IgD-negative memory B cell (primary cell): ENCODE measurements around the gene CEACAM21. TPM values are rescaled to one million over a fixed set of nuclear protein-coding genes. Genes with fewer than 3 reads are reported as not detected.

ENCODE experiments used
- H3K27ac Mint-ChIP-seq, 3 donors: one replicate each; pipeline ENCODE4 v1.8.0; 2020 to 2022; ENCODE audit warnings: mild to moderate bottlenecking in 3 of 3, mixed read lengths in 3 of 3, moderate library complexity in 1 of 3
- H3K27me3 Mint-ChIP-seq: one replicate; pipeline ENCODE4 v1.8.0; 2021; ENCODE audit warnings: mixed read lengths
- H3K36me3 Mint-ChIP-seq: one replicate; pipeline ENCODE4 v1.8.0; 2020; ENCODE audit warnings: mild to moderate bottlenecking, mixed read lengths
- H3K4me1 Mint-ChIP-seq, 3 donors: one replicate each; pipeline ENCODE4 v1.8.0; 2020 to 2022; ENCODE audit warnings: mixed read lengths in 3 of 3, mild to moderate bottlenecking in 1 of 3
- H3K4me3 Mint-ChIP-seq, 4 donors: one replicate each; pipeline ENCODE4 v1.8.0; 2020 to 2022; ENCODE audit warnings: mild to moderate bottlenecking in 4 of 4, mixed read lengths in 4 of 4, moderate library complexity in 3 of 4
- H3K9me3 Mint-ChIP-seq, 3 donors: one replicate each; pipeline ENCODE4 v1.8.0; 2020 to 2021; ENCODE audit warnings: mixed read lengths in 3 of 3, mild to moderate bottlenecking in 1 of 3
- polyA plus RNA-seq: library from polyadenylated mRNA; unstranded; fragments of 300-500 nt; fragmentation: Illumina TruSeq; gene quantifications from one replicate; pipeline ENCODE4 v1.2.3, GENCODE V29; 2021

Gene CEACAM21
- polyA plus RNA-seq, 1 donor from 2014 or later: 30.8 TPM

GRCh38 chr19:41627966-41628675 is 52.2 kb downstream of the CEACAM21 start:
- Mint-ChIP-seq H3K27ac (no peak overlapping the region), H3K27me3 (peaks cover 28% of the 10 kb centered on the region), H3K9me3 (peaks cover 5 to 18% (median 7%) of the 10 kb centered on the region in 3 donors), H3K36me3 (no peaks in the 10 kb centered on the region), H3K4me1 (no peaks in the 10 kb centered on the region), H3K4me3 (no peak overlapping the region)

Other genes starting within 250 kb of the CEACAM21 start
- 49.3 TPM for gene TGFB1, start 222.2 kb upstream of the CEACAM21 start, polyA plus RNA-seq
- 10.5 TPM for gene B9D2, start 212.0 kb upstream of the CEACAM21 start, polyA plus RNA-seq
- gene TMEM91, start 199.6 kb upstream of the CEACAM21 start, polyA plus RNA-seq: 1.8 TPM
- gene EXOSC5, start 178.8 kb upstream of the CEACAM21 start, polyA plus RNA-seq: 75.1 TPM
- gene BCKDHA, start 178.3 kb upstream of the CEACAM21 start, polyA plus RNA-seq: 63.4 TPM
- 0.59 TPM for gene B3GNT8, start 148.8 kb upstream of the CEACAM21 start, polyA plus RNA-seq
- 47.0 TPM for gene DMAC2, start 136.3 kb upstream of the CEACAM21 start, polyA plus RNA-seq
- gene ERICH4, start 133.0 kb upstream of the CEACAM21 start, polyA plus RNA-seq: not detected
- not detected for gene CEACAM4, start 50.9 kb downstream of the CEACAM21 start, polyA plus RNA-seq
- not detected for gene CEACAM7, start 112.1 kb downstream of the CEACAM21 start, polyA plus RNA-seq
- not detected for gene CEACAM5, start 132.5 kb downstream of the CEACAM21 start, polyA plus RNA-seq
- gene CEACAM6, start 179.4 kb downstream of the CEACAM21 start, polyA plus RNA-seq: not detected
- not detected for gene CEACAM3, start 220.4 kb downstream of the CEACAM21 start, polyA plus RNA-seq